IPS-15b (cell line): Measurements from ENCODE around the gene SULT1A1.
"Not testable (repeated sequence)": the region's sequence is repeated elsewhere in the genome, so short reads cannot be mapped to it uniquely, and the experiment has no call there.

ENCODE experiments used
- H3K27me3 ChIP-seq: one replicate; pipeline ENCODE4 v1.6.1; 2013; ENCODE audit warnings: low read length; ENCODE audit not compliant: control insufficient read depth, insufficient read depth
- H3K36me3 ChIP-seq: one replicate; pipeline ENCODE4 v1.6.1; 2013; ENCODE audit warnings: low read length; ENCODE audit not compliant: control insufficient read depth, insufficient read depth
- H3K4me1 ChIP-seq: one replicate; pipeline ENCODE4 v1.6.1; 2013; ENCODE audit warnings: mild to moderate bottlenecking, low read length; ENCODE audit not compliant: control insufficient read depth, insufficient read depth
- H3K4me3 ChIP-seq: one replicate; pipeline ENCODE4 v1.5.1; 2013; ENCODE audit warnings: low read depth, low read length
- H3K9ac ChIP-seq: one replicate; pipeline ENCODE4 v1.6.1; 2013; ENCODE audit warnings: low read depth, mild to moderate bottlenecking, low read length
- H3K9me3 ChIP-seq: one replicate; pipeline ENCODE4 v1.6.1; 2013; ENCODE audit warnings: mild to moderate bottlenecking, low read length; ENCODE audit not compliant: control insufficient read depth, insufficient read depth

Gene SULT1A1

DNA sequence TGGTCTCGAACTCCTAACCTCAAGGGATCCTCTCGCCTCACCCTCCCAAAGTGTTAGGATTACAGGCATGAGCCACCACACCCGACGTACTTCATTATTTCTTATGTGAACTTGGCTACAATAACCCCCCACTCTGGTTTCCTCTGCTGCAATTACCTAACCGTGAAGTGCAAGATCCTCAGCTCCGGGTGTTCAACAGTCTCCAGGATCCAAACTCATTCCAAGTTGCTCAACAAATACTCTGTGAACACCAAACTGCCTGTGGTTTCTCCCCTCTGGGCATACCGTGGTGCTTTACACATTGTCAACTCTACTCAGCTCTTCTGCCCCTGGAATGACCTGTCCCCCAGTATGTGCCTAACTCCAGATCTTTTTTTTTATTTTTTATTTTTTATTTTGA is 6.8 kb upstream of the SULT1A1 start:
- no peaks in the 10 kb centered on the region for H3K36me3 ChIP-seq
- H3K4me3 ChIP-seq: no peak overlapping the region
- no peak overlapping the region for H3K9ac ChIP-seq
- peaks cover 5% of the 10 kb centered on the region for H3K4me1 ChIP-seq
- no peaks in the 10 kb centered on the region for H3K9me3 ChIP-seq
- no peaks in the 10 kb centered on the region for H3K27me3 ChIP-seq

DNA sequence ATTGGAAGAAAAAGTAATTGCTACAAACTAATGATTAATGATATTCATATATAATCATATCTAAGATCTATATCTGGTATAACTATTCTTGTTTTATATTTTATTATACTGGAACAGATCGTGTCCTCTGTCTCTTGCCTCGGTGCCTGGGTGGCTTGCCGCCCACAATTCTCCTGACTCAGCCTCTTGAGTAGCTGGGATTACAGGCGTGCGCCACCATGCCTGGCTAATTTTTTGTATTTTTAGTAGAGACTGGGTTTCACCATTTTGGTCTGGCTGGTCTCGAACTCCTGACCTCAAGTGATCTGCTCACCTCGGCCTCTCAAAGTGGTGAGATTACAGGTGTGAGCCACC is 6.4 kb upstream of the SULT1A1 start:
- not testable (repeated sequence) for H3K9ac ChIP-seq, H3K36me3 ChIP-seq, H3K9me3 ChIP-seq, H3K4me1 ChIP-seq, H3K4me3 ChIP-seq, H3K27me3 ChIP-seq

DNA sequence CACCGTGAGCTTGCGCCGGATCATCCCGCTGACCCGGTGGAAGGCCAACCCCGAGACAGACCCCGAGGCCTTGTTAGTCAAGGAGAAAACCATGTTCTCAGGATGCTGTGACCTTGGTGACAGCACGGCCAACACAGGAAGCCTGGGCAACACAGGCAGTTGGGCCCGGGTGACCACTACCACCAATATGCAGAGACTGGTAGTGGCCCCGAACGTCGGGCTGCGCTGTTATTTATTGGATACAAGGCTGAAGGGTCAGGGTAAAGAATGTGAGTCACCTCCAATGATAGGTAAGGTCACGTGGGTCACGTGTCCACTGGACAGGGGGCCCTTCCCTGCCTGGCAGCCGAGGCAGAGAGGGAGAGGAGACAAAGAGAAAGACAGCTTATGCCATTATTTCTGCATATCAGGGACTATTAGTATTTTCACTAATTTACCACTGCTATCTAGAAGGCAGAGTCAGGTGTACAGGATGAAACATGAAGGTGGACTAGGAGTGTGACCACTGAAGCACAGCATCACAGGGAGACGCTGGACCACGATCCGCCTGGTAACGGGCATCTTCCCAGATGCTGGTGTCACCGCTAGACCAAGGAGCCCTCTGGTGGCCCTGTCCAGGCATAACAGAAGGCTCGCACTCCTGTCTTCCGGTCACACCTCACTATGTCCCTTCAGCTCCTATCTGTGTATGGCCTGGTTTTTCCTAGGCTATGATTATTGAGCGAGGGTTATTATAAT is 5.8 kb upstream of the SULT1A1 start:
- H3K4me3 ChIP-seq, H3K9me3 ChIP-seq, H3K4me1 ChIP-seq, H3K36me3 ChIP-seq, H3K27me3 ChIP-seq, H3K9ac ChIP-seq: not testable (repeated sequence)

DNA sequence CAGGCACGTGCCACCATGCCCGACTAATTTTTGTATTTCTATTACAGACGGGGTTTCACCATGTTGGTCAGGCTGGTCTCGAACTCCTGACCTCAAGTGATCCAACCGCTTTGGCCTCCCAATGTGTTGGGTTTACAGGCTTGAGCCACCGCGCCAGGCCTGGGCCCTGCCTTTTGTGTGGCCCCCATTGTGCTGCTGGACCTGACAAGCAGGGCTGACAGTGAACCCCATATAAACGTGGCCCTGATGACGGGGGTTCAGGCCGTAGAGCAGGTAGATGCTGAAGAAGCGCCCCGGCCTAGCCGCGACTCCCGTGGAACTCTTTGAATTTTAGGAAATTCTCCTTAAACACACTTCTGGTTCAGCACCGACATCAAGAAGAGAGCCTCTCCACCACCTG is 4.7 kb upstream of the SULT1A1 start:
- H3K36me3 ChIP-seq, H3K9me3 ChIP-seq, H3K27me3 ChIP-seq, H3K4me3 ChIP-seq, H3K9ac ChIP-seq, H3K4me1 ChIP-seq: not testable (repeated sequence)

DNA sequence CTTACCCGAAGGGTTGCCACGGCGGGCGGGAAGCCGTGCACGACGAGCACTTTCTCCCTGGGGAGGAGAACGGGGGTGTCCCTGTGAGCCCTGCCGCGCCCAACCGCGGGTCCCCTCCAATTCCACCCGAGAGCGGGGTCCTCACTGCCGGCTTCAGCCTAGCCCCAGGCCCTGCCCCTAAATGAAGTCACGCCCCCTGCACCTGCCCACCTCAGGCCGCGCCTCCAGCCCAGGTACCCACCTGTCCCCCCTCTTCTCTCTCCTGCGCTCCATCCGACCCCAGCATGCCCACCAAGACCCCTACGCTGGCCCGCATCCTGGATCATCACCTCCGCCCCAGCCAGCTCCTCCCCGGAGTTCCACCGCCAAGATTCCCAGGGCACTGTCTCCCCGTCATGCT is 4.1 kb upstream of the SULT1A1 start:
- H3K36me3 ChIP-seq, H3K9ac ChIP-seq, H3K27me3 ChIP-seq, H3K4me1 ChIP-seq, H3K9me3 ChIP-seq, H3K4me3 ChIP-seq: not testable (repeated sequence)

DNA sequence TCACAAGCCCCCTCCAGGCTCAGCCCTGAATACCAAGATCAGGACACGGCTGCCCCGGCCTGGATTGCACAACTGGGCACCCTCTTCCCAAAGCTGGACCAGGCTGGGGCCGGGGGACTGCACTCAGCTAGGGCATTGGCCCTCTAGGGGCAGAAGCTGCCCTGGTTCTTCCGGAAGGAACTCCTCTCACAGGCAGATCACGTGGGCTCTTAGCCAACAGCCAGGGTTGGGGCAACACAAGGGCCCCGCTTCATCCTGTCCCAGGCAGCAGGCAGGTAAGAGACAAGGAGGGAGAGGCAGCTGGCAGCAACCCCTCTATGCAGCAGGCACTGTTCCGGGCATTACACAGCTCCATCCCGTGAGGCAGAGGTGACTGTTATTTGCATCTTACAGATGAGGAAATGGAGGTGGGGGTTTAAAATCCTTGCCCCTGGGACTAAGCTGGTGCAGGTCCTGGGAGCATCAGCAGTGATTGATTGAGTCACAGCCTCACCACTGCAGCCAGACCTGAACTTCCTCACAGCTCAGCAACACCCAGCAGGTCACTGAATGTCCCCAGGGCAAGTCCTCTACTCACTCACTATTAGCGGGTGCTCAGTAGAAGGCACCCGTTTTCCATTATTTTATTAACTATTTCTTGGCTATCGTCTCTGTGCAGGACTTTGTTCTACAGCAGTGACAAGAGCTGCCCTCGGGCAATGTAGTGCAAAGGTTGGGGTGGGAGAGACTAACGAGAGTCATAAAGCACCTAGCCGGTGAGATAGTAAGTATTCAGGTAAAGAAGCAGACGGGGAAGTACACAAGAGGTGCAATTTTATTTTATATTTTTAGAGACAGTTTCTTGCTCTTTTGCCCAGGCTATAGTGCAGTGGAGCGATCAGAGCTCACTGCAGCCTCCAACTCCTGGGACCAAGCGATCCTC is 2.8 kb upstream of the SULT1A1 start:
- not testable (repeated sequence) for H3K4me1 ChIP-seq, H3K4me3 ChIP-seq, H3K9ac ChIP-seq, H3K27me3 ChIP-seq, H3K36me3 ChIP-seq, H3K9me3 ChIP-seq

DNA sequence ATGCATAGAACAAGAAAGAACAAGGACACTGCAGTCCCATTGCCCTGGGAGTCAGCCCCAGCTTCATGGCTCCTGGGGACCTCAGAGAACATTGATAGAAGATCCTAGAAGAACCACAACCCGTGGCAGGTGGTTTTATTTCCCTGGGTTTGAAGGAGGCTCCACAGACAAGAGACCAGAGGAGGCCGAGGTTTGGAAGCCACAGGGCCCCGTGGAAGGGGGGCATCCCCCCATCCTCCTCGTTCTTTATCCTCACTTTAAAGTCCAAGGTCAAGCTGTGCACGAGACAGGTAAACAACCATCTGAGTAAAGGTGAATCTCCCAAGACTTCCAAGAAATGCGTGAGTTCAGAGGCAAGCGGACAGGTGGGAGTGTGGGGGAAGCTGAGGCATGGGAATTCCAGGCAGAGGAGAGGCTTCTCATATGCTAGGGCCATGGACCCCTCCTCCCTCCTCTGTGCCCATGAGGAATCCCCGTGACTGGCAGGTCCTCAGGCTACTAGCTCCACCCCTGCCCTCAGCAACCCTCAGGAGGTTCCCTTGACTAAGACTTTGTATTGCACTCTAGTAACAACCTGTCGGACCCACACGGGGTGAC is 849 bp upstream of the SULT1A1 start:
- Histone ChIP-seq H3K4me3 (no peak overlapping the region), H3K9me3 (no peaks in the 10 kb centered on the region), H3K9ac (no peak overlapping the region), H3K4me1 (peaks cover 5% of the 10 kb centered on the region), H3K36me3 (no peaks in the 10 kb centered on the region), H3K27me3 (no peaks in the 10 kb centered on the region)

DNA sequence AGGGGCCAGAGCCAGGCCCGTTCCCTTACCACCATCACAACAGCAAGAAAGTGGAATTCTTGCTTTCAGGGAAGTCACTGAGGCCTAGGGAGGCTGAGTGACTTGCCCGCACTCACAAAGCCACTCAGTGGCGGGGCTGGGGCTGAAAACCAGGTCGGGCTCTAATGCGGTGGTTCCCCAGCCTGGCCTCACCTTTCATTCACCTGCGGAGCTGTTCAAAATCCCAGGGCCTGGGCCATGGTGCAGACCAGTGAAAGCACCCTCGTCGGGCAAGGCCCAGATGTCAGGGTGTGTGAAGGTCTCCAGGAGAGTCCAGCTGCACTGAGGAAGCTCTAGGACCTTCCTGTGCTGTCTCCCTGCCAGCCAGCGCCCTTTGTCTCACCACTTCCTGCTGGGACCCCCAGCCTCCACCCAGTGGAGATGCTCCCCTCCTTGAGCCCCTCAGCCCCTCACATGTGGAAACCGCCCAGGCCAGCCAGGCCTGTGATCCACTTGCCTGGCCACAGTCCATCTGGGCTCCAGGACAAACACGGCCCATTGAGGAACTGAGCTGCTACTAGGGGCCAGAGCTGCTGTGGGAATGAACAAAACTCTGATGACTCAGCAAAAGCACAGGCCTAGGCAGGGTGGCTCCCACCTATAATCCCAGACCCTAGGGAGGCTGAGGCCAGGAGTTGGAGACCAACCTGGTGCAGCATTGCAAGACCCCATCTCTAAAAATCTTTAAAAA is 812 bp downstream of the SULT1A1 start:
- not testable (repeated sequence) for H3K9me3 ChIP-seq, H3K4me3 ChIP-seq, H3K27me3 ChIP-seq, H3K9ac ChIP-seq, H3K36me3 ChIP-seq, H3K4me1 ChIP-seq

DNA sequence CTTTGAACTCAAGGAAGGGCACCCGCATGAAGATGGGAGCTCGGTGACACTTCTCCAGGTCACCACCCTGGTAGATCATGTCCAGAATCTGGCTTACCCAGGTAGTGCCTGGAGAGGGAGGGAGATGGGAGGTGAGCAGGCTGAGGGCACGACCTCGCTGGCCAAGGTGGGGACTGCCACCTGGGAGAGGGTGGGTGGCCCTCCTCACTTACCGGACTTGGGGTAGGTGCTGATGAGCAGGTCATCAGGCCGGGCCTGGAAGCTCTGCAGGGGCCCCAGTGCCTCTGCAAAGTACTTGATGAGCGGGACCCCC is 1.4 kb downstream of the SULT1A1 start:
- H3K9ac ChIP-seq, H3K4me1 ChIP-seq, H3K4me3 ChIP-seq, H3K9me3 ChIP-seq, H3K27me3 ChIP-seq, H3K36me3 ChIP-seq: not testable (repeated sequence)

DNA sequence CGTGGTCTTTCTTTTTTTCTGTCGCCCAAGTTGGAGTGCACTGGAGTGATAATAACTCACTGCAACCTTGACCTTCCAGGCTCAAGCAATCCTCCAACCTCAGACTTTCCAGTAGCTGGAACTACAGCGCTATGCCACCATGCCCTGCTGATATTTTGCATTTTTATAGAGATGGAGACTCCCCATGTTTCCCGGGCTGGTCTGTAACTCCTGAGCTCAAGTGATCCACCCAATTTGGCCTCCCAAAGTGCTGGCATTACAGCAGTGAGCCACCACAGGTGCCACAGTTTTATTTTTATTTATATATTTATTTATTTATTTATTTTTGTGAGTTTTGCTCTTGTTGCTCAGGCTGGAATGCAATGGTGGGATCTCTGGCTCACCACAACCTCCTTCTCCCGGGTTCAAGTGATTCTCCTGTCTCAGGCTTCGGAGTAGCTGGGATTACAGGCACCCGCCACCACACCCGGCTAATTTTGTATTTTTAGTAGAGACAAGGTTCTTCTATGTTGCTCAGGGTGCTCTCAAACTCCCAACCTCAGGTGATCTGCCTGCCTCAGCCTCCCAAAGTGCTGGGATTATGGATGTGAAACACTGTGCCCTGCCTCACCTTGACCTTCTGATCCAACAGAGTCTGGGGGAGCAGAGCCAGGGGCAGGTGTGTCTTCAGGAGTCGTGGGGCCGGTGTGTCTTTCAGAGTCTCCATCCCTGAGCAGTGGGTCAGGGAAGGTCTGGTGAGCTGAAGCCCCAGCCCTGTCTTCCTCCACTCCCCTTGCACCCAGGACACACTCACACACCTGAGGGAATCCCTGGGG is 2.0 kb downstream of the SULT1A1 start:
- H3K36me3 ChIP-seq, H3K4me3 ChIP-seq, H3K4me1 ChIP-seq, H3K9ac ChIP-seq, H3K27me3 ChIP-seq, H3K9me3 ChIP-seq: not testable (repeated sequence)

DNA sequence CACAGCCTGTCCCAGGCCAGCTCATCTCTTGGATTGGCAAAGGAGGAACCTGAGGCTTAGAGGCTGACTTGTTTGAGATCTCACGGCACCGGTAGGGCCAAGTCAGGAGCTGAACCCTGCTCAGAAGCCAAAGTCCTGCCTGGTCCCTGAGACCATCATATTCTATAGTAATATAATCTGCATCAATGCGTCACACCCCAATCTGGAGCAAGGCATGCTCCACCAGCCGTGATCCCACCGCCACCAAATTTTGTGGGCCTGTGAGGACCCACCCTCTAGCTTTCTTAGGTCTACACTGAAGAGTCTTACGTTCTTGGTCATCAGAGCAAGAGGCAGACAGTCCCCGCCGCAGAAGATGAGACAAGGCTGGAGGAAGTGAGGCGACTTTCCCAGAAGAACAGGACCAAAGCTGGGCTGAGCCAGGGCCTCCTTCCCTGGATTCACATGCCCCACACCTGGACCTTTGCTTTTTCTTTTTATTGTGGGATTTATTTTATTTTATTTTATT is 2.7 kb downstream of the SULT1A1 start:
- H3K9ac ChIP-seq: no peak overlapping the region
- H3K9me3 ChIP-seq: no peaks in the 10 kb centered on the region
- no peaks in the 10 kb centered on the region for H3K36me3 ChIP-seq
- no peaks in the 10 kb centered on the region for H3K27me3 ChIP-seq
- H3K4me3 ChIP-seq: no peak overlapping the region
- H3K4me1 ChIP-seq: peaks cover 5% of the 10 kb centered on the region
